ENCODE data around the gene RIC1.

DNA sequence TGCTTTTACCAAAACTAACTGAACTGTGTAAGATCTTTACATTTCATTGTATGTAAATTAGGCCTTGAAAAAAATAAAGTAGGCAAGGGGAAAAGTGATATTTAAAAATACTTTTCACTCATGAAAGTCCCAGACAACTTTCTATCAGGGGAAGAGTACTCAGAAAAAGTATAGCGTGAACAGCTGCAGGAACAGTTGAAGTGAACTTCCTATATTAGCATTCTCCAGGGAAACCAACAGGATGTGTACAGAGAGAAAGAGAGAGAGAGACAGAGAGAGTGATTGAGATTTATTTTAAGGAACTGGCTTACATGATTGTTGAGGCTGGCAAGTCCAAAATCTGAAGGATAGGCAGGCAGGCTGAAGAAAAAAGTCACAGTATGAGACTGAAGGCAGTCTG, 162.0 kb downstream of the RIC1 start:
- TF ChIP-seq TAF15 (IDR thresholded peaks at IDR 0.05; ENCODE audit: low read depth, low read length) (no peak), SNAPC5 (CRISPR knock-in tag; IDR thresholded peaks at IDR 0.05) (no peak), ELK1 (CRISPR knock-in tag; IDR thresholded peaks at IDR 0.05) (no peak)
- TF ChIP-seq, protein P1, sequence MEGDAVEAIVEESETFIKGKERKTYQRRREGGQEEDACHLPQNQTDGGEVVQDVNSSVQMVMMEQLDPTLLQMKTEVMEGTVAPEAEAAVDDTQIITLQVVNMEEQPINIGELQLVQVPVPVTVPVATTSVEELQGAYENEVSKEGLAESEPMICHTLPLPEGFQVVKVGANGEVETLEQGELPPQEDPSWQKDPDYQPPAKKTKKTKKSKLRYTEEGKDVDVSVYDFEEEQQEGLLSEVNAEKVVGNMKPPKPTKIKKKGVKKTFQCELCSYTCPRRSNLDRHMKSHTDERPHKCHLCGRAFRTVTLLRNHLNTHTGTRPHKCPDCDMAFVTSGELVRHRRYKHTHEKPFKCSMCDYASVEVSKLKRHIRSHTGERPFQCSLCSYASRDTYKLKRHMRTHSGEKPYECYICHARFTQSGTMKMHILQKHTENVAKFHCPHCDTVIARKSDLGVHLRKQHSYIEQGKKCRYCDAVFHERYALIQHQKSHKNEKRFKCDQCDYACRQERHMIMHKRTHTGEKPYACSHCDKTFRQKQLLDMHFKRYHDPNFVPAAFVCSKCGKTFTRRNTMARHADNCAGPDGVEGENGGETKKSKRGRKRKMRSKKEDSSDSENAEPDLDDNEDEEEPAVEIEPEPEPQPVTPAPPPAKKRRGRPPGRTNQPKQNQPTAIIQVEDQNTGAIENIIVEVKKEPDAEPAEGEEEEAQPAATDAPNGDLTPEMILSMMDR (IDR thresholded peaks at IDR 0.05 in 2 of 3, conservative IDR thresholded peaks at IDR 0.05 in 1 of 3; ENCODE audit: insufficient read depth in 2 of 3, low read depth in 1 of 3, low read length in 3 of 3): no peak
